HG03354 (cell line): ENCODE measurements around the gene SNURF.
A peak's percentile ranks its signal among the peaks of the same experiment; 100 is the strongest.
"Not testable (repeated sequence)": the region's sequence is repeated elsewhere in the genome, so short reads cannot be mapped to it uniquely, and the experiment has no call there.

Experiments used
- ATAC-seq: cut with Tn5 transposase; IDR thresholded peaks from one replicate; pipeline ENCODE4 v1.9.1; 2021; ENCODE audit warnings: mild to moderate bottlenecking; ENCODE audit not compliant: unreplicated experiment, poor library complexity, severe bottlenecking

The SNURF gene

GRCh38 chr15:24954783-24955530, at the start of gene SNURF, which contains the start of gene SNRPN:
SNURF (plus strand) TSS chr15:24954987; CDS start chr15:24955049, 62 bp downstream.
SNRPN (plus strand) TSS chr15:24954987; CDS start chr15:24974454, 19,467 bp downstream.
- ATAC-seq, result no peak

- ATAC-seq, result no peak
Measured at GRCh38 chr15:24916305-24917009, 38.3 kb upstream of the SNURF start.

GRCh38 chr15:24917431-24917830, 37.4 kb upstream of the SNURF start:
- no peak for ATAC-seq

GRCh38 chr15:24919446-24919845, 35.3 kb upstream of the SNURF start:
- no peak for ATAC-seq

GRCh38 chr15:24922781-24923180, 32.0 kb upstream of the SNURF start:
- not testable (repeated sequence) for ATAC-seq

- ATAC-seq, result no peak
Measured at GRCh38 chr15:24924153-24924552, 30.6 kb upstream of the SNURF start.

GRCh38 chr15:24924621-24925020, 30.2 kb upstream of the SNURF start:
- no peak for ATAC-seq

- ATAC-seq, result not testable (repeated sequence)
Measured at GRCh38 chr15:24931874-24932732, 22.7 kb upstream of the SNURF start.

GRCh38 chr15:24933716-24934115, 21.1 kb upstream of the SNURF start:
- ATAC-seq, result no peak

GRCh38 chr15:24938224-24938623, 16.6 kb upstream of the SNURF start:
- ATAC-seq, result not testable (repeated sequence)

GRCh38 chr15:24940236-24940635, 14.6 kb upstream of the SNURF start:
- ATAC-seq, result no peak

GRCh38 chr15:24943361-24943760, 11.4 kb upstream of the SNURF start:
- ATAC-seq, result no peak

GRCh38 chr15:24944954-24945353, 9.8 kb upstream of the SNURF start:
- ATAC-seq, result no peak

GRCh38 chr15:24945711-24946110, 9.1 kb upstream of the SNURF start:
- ATAC-seq, result no peak

- no peak for ATAC-seq
Measured at GRCh38 chr15:24948495-24948894, 6.3 kb upstream of the SNURF start.

GRCh38 chr15:24955531-24955921, 739 bp downstream of the SNURF start:
- no peak for ATAC-seq

GRCh38 chr15:24956111-24956838, 1.5 kb downstream of the SNURF start:
- ATAC-seq, result peak; percentile 82

GRCh38 chr15:24957691-24958090, 2.9 kb downstream of the SNURF start:
- no peak for ATAC-seq

GRCh38 chr15:24961967-24962366, 7.2 kb downstream of the SNURF start:
- ATAC-seq, result no peak

GRCh38 chr15:24962880-24963279, 8.1 kb downstream of the SNURF start:
- no peak for ATAC-seq
